Measurements from ENCODE around the gene PRORP. TPM values are rescaled to one million over a fixed set of nuclear protein-coding genes. Genes with fewer than 3 reads are reported as not detected.

Gene PRORP
- total and polyA plus RNA-seq, 2 of the 13 experiments (the other 11 are each of a cell fraction or from before 2014, with no cell fraction given) = 48.9 to 88.7 TPM

DNA sequence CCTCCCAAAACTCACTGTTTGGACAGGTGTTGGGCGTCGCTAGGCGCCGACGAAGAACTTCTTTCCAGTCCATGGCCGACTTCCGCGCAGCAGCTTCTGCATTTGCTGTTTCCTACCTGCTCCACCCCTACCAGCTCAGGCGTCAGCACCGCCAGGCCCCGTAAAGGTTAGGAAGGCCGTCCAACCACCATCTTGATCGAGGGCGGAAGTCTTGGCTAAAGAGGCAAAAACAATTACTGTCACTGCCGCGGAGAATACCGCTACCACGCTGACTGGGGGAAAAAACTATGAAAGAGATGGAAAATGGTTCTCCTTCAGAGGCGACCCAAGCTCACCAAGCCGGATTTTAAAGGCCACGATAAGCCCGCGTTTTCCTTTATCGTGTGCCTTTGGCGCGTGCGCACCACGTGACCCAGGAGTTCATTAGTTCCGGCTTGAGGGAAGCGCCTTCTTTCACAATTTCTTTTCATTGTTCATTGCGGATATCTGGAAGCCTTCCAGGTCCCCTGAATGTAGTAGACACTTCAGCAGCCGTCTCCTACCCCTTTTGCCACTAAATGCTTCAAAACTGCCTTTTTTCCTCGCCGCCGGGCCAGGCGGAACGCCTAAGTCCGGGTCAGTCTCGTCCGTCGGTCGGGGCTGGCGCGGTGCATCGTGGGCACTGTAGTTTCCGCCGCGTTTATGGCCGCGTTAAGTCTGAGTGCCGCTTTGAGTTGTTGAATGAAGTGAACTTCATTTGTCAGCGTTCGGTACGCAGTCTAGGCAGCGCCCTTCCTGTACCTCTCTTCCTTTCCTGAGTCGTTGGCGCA is at the start of gene PRORP, which contains the start of gene PPP2R3C (continued):
- TF ChIP-seq TAF1 (CRISPR knock-in tag; IDR thresholded peaks at IDR 0.05) (peak; percentile 86), MTA3 (CRISPR knock-in tag; IDR thresholded peaks at IDR 0.05) (no peak), ZNF496 (CRISPR knock-in tag; IDR thresholded peaks at IDR 0.05; ENCODE audit: insufficient replicate concordance) (no peak), RXRB (CRISPR knock-in tag; IDR thresholded peaks at IDR 0.05; ENCODE audit: borderline replicate concordance) (peak; percentile 48), ZBTB39 (CRISPR knock-in tag; IDR thresholded peaks at IDR 0.05) (peak; percentile 78; the same call in 1 of the 2 replicates), IKZF1 (IDR thresholded peaks at IDR 0.05) (no peak), MIER3 (CRISPR knock-in tag; IDR thresholded peaks at IDR 0.05; ENCODE audit: borderline replicate concordance) (peak; percentile 69), NFE2 (CRISPR knock-in tag; IDR thresholded peaks at IDR 0.05) (no peak), BCLAF1 (IDR thresholded peaks at IDR 0.05) (no peak), TRAFD1 (CRISPR knock-in tag; IDR thresholded peaks at IDR 0.05; ENCODE audit: borderline replicate concordance) (peak; percentile 97), XRCC5 (optimal IDR thresholded peaks at IDR 0.05; ENCODE audit: low read length) (peak; percentile 93), NKX3-1 (CRISPR knock-in tag; IDR thresholded peaks at IDR 0.05) (peak; percentile 99), ZNF674 (CRISPR knock-in tag; IDR thresholded peaks at IDR 0.05; ENCODE audit: low read depth) (0 out of 2 replicates have a peak, but pooled peaks have one; percentile 73), MEIS2 (CRISPR knock-in tag; IDR thresholded peaks at IDR 0.05) (peak; percentile 85), ZNF703 (CRISPR knock-in tag; IDR thresholded peaks at IDR 0.05; ENCODE audit: borderline replicate concordance) (peak; percentile 97), ZNF766 (CRISPR knock-in tag; IDR thresholded peaks at IDR 0.05; ENCODE audit: borderline replicate concordance) (peak; percentile 94), ZSCAN22 (CRISPR knock-in tag; IDR thresholded peaks at IDR 0.05) (peak; percentile 90)
- TF ChIP-seq, protein P1, sequence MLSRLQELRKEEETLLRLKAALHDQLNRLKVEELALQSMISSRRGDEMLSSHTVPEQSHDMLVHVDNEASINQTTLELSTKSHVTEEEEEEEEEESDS (CRISPR knock-in tag; IDR thresholded peaks at IDR 0.05; ENCODE audit: borderline replicate concordance) = peak; percentile 52; the same call in 1 of the 2 replicates
- TF ChIP-seq, protein P2, sequence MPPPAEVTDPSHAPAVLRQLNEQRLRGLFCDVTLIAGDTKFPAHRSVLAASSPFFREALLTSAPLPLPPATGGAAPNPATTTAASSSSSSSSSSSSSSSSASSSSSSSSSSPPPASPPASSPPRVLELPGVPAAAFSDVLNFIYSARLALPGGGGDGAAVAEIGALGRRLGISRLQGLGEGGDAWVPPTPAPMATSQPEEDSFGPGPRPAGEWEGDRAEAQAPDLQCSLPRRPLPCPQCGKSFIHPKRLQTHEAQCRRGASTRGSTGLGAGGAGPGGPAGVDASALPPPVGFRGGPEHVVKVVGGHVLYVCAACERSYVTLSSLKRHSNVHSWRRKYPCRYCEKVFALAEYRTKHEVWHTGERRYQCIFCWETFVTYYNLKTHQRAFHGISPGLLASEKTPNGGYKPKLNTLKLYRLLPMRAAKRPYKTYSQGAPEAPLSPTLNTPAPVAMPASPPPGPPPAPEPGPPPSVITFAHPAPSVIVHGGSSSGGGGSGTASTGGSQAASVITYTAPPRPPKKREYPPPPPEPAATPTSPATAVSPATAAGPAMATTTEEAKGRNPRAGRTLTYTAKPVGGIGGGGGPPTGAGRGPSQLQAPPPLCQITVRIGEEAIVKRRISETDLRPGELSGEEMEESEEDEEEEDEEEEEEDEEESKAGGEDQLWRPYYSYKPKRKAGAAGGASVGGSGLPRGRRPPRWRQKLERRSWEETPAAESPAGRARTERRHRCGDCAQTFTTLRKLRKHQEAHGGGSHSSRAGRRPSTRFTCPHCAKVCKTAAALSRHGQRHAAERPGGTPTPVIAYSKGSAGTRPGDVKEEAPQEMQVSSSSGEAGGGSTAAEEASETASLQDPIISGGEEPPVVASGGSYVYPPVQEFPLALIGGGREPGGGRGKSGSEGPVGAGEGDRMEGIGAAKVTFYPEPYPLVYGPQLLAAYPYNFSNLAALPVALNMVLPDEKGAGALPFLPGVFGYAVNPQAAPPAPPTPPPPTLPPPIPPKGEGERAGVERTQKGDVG (CRISPR knock-in tag; IDR thresholded peaks at IDR 0.05; ENCODE audit: borderline replicate concordance) = peak; percentile 85; the same call in 1 of the 2 replicates

All from HepG2 (cell line).